GM08714 (cell line): ENCODE results near the gene TLE6.

ENCODE experiments used
- H3K4me3 ChIP-seq: fragments of 200-500 bp; sonication (Bioruptor generic); 2 replicates; pipeline ENCODE4 v1.5.1; 2014; ENCODE audit warnings: mild to moderate bottlenecking, low read length, inconsistent platforms
- ZNF274 ChIP-seq: IDR thresholded peaks from 2 replicates; pipeline ENCODE4 v1.6.1; 2012; ENCODE audit warnings: mild to moderate bottlenecking, low read depth, low read length

Gene TLE6

GRCh38 chr19:3024509-3024869 lies 47.1 kb downstream of the TLE6 start:
- no peak for TF ChIP-seq ZNF274
- H3K4me3 ChIP-seq: no peak overlapping the region

- H3K4me3 ChIP-seq: no peak overlapping the region
- TF ChIP-seq ZNF274: no peak
Measured at GRCh38 chr19:3024870-3025548, 47.6 kb downstream of the TLE6 start.

- H3K4me3 ChIP-seq: no peak overlapping the region
- TF ChIP-seq ZNF274: no peak
Measured at GRCh38 chr19:3025549-3025886, 48.2 kb downstream of the TLE6 start.

GRCh38 chr19:3026768-3027167 lies 49.4 kb downstream of the TLE6 start:
- no peak for TF ChIP-seq ZNF274
- H3K4me3 ChIP-seq: no peak overlapping the region

GRCh38 chr19:3027292-3027691 lies 49.9 kb downstream of the TLE6 start:
- H3K4me3 ChIP-seq: no peak overlapping the region
- no peak for TF ChIP-seq ZNF274

GRCh38 chr19:3027981-3028304 lies 50.6 kb downstream of the TLE6 start:
- no peak overlapping the region for H3K4me3 ChIP-seq
- no peak for TF ChIP-seq ZNF274

- peak overlapping the region; percentile 29 for H3K4me3 ChIP-seq
- no peak for TF ChIP-seq ZNF274
Measured at GRCh38 chr19:3028305-3029064, 51.1 kb downstream of the TLE6 start.

GRCh38 chr19:3029065-3029923 lies 51.9 kb downstream of the TLE6 start, which contains the start of gene TLE2:
TSS of gene TLE2 (minus strand) at chr19:3029280. CDS start at chr19:3028904, 376 bp downstream.
- no peak for TF ChIP-seq ZNF274

GRCh38 chr19:3031607-3031867 lies 54.2 kb downstream of the TLE6 start:
- H3K4me3 ChIP-seq: no peak overlapping the region
- TF ChIP-seq ZNF274: no peak

More at GRCh38 chr19:3029065-3029923, 51.9 kb downstream of the TLE6 start, which contains the start of gene TLE2:
- H3K4me3 ChIP-seq: peak within 1 kb of the TSS; percentile 29

GRCh38 chr19:3033595-3034405 lies 56.4 kb downstream of the TLE6 start:
- TF ChIP-seq ZNF274: no peak
- H3K4me3 ChIP-seq: no peak overlapping the region

- H3K4me3 ChIP-seq: no peak overlapping the region
- no peak for TF ChIP-seq ZNF274
Measured at GRCh38 chr19:3034406-3034655, 57.0 kb downstream of the TLE6 start.

- peak overlapping the region; percentile 69 for H3K4me3 ChIP-seq
- TF ChIP-seq ZNF274: no peak
Measured at GRCh38 chr19:3034656-3035541, 57.5 kb downstream of the TLE6 start.

- TF ChIP-seq ZNF274: no peak
- peak overlapping the region; percentile 69 for H3K4me3 ChIP-seq
Measured at GRCh38 chr19:3035542-3036118, 58.3 kb downstream of the TLE6 start.
